WTC11 (cell line): ENCODE data around the gene PNO1. TPM values are rescaled to one million over a fixed set of nuclear protein-coding genes. Genes with fewer than 3 reads are reported as not detected.

Experiments
- ATAC-seq: fragments of 200-7000 bp; cut with Tn5 transposase; 2 replicates; pipeline ENCODE4 v1.10.0; 2021; ENCODE audit warnings: mild to moderate bottlenecking, moderate library complexity
- CTCF ChIA-PET: fragments of 300-600 bp; sonication (Branson Sonifier 250); formaldehyde crosslinking; loops from one replicate; lab custom pipeline; 2021; ENCODE audit warnings: antibody characterized with exemption; lab: Charles Lee
- POLR2A ChIA-PET: fragments of 350-600 bp; sonication (Branson Sonifier 250); formaldehyde crosslinking; loops from one replicate; lab custom pipeline; 2021; ENCODE audit warnings: antibody characterized with exemption; lab: Charles Lee
- DNase-seq: peaks from one replicate; pipeline ENCODE4 v3.0.0; 2021; ENCODE audit warnings: low spot score
- H3K27ac Mint-ChIP-seq: 2 replicates; pipeline ENCODE4 v1.8.0; 2021; ENCODE audit warnings: mixed read lengths
- H3K27me3 Mint-ChIP-seq: 2 replicates; pipeline ENCODE4 v1.8.0; 2021; ENCODE audit warnings: low read depth, mild to moderate bottlenecking, moderate library complexity, mixed read lengths
- H3K36me3 Mint-ChIP-seq: 2 replicates; pipeline ENCODE4 v1.8.0; 2021; ENCODE audit warnings: mixed read lengths
- H3K4me1 Mint-ChIP-seq: 2 replicates; pipeline ENCODE4 v1.8.0; 2022; ENCODE audit warnings: mixed read lengths
- H3K4me3 Mint-ChIP-seq: 2 replicates; pipeline ENCODE4 v1.8.0; 2021; ENCODE audit warnings: mild to moderate bottlenecking, moderate library complexity, mixed read lengths
- H3K9me3 Mint-ChIP-seq: 2 replicates; pipeline ENCODE4 v1.8.0; 2021; ENCODE audit warnings: mixed read lengths
- ATF1 ChIP-seq: sonication (generic); formaldehyde crosslinking; IDR thresholded peaks from 2 replicates; pipeline ENCODE4 v1.8.1; 2023; ENCODE audit warnings: mild to moderate bottlenecking, moderate library complexity, missing genetic modification reagents
- ATF6 ChIP-seq: sonication (generic); formaldehyde crosslinking; IDR thresholded peaks from 2 replicates; pipeline ENCODE4 v1.8.1; 2023; ENCODE audit warnings: mild to moderate bottlenecking, missing genetic modification reagents
- E2F5 ChIP-seq: sonication (generic); formaldehyde crosslinking; IDR thresholded peaks from 2 replicates; pipeline ENCODE4 v1.8.1; 2022; ENCODE audit warnings: mild to moderate bottlenecking, moderate library complexity, missing genetic modification reagents
- ERG ChIP-seq: fragments of 250-450 bp; sonication (Bioruptor Pico); IDR thresholded peaks from 2 replicates; pipeline ENCODE4 v1.8.0; 2021; ENCODE audit warnings: mild to moderate bottlenecking
- JAZF1 ChIP-seq: fragments of 250-450 bp; sonication (Bioruptor Pico); IDR thresholded peaks from 2 replicates; pipeline ENCODE4 v1.9.0; 2021; ENCODE audit warnings: moderate library complexity, mild to moderate bottlenecking, inconsistent platforms
- KAT7 ChIP-seq: sonication (generic); formaldehyde crosslinking; IDR thresholded peaks from 2 replicates; pipeline ENCODE4 v1.8.1; 2023; ENCODE audit warnings: missing genetic modification reagents, mild to moderate bottlenecking, borderline replicate concordance
- NR2C2 ChIP-seq: sonication (generic); formaldehyde crosslinking; IDR thresholded peaks from 2 replicates; pipeline ENCODE4 v1.8.0; 2022; ENCODE audit warnings: mild to moderate bottlenecking, missing genetic modification reagents
- TP53 ChIP-seq: sonication (generic); formaldehyde crosslinking; IDR thresholded peaks from 2 replicates; pipeline ENCODE4 v1.8.1; 2023; ENCODE audit warnings: mild to moderate bottlenecking, missing genetic modification reagents
- ZNF232 ChIP-seq: sonication (generic); formaldehyde crosslinking; IDR thresholded peaks from 2 replicates; pipeline ENCODE4 v1.8.0; 2022; ENCODE audit warnings: mild to moderate bottlenecking, missing genetic modification reagents
- ZNF263 ChIP-seq: sonication (generic); formaldehyde crosslinking; IDR thresholded peaks from 2 replicates; pipeline ENCODE4 v1.8.1; 2022; ENCODE audit warnings: low read depth, mild to moderate bottlenecking, moderate library complexity, missing genetic modification reagents
- ZNF281 ChIP-seq: sonication (generic); formaldehyde crosslinking; IDR thresholded peaks from 2 replicates; pipeline ENCODE4 v1.8.0; 2023; ENCODE audit warnings: mild to moderate bottlenecking, missing genetic modification reagents
- ZNF396 ChIP-seq: fragments of 250-450 bp; sonication (Bioruptor Pico); IDR thresholded peaks from 2 replicates; pipeline ENCODE4 v1.8.0; 2021; ENCODE audit warnings: mild to moderate bottlenecking, moderate library complexity, borderline replicate concordance
- ZNF423 ChIP-seq: fragments of 250-450 bp; sonication (Bioruptor Pico); IDR thresholded peaks from 2 replicates; pipeline ENCODE4 v2.1.2; 2022; ENCODE audit warnings: mild to moderate bottlenecking, moderate library complexity
- ZNF671 ChIP-seq: fragments of 250-450 bp; sonication (Bioruptor Pico); IDR thresholded peaks from 2 replicates; pipeline ENCODE4 v1.8.0; 2021; ENCODE audit warnings: mild to moderate bottlenecking
- total RNA-seq: library from RNA; stranded (reverse); gene quantifications from 3 replicates; pipeline ENCODE4 v1.2.3, GENCODE V29; 2021
- TF ChIP-seq, protein P1 (sequence below): sonication (generic); formaldehyde crosslinking; conservative IDR thresholded peaks from 2 replicates; pipeline ENCODE4 v1.8.1; 2022; ENCODE audit warnings: mild to moderate bottlenecking, missing genetic modification reagents
- TF ChIP-seq, protein P2 (sequence below): sonication (generic); formaldehyde crosslinking; IDR thresholded peaks from 2 replicates; pipeline ENCODE4 v1.8.0; 2022; ENCODE audit warnings: mild to moderate bottlenecking, missing genetic modification reagents
- TF ChIP-seq, protein P3 (sequence below): fragments of 250-450 bp; sonication (Bioruptor Pico); IDR thresholded peaks from 2 replicates; pipeline ENCODE4 v1.9.0; 2021; ENCODE audit warnings: mild to moderate bottlenecking
- TF ChIP-seq, protein P4 (sequence below): sonication (generic); formaldehyde crosslinking; IDR thresholded peaks from 2 replicates; pipeline ENCODE4 v1.8.1; 2022; ENCODE audit warnings: mild to moderate bottlenecking, missing genetic modification reagents, moderate library complexity, borderline replicate concordance
- TF ChIP-seq, protein P5 (sequence below): fragments of 250-450 bp; sonication (Bioruptor Pico); IDR thresholded peaks from 2 replicates; pipeline ENCODE4 v1.9.0; 2021; ENCODE audit warnings: mild to moderate bottlenecking
- TF ChIP-seq, protein P6 (sequence below): fragments of 250-450 bp; sonication (Bioruptor Pico); IDR thresholded peaks from 2 replicates; pipeline ENCODE4 v2.1.2; 2022; ENCODE audit warnings: mild to moderate bottlenecking, moderate library complexity

The PNO1 gene
- total RNA-seq, 1 experiment from 2014 or later: 24.0 TPM

GRCh38 chr2:68217729-68218128 is 60.0 kb downstream of the PNO1 start (continued):
- TF ChIP-seq, protein P1, sequence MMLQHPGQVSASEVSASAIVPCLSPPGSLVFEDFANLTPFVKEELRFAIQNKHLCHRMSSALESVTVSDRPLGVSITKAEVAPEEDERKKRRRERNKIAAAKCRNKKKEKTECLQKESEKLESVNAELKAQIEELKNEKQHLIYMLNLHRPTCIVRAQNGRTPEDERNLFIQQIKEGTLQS (CRISPR knock-in tag): no peak
- no peak for TF ChIP-seq ZNF396 (CRISPR knock-in tag)
- TF ChIP-seq, protein P2, sequence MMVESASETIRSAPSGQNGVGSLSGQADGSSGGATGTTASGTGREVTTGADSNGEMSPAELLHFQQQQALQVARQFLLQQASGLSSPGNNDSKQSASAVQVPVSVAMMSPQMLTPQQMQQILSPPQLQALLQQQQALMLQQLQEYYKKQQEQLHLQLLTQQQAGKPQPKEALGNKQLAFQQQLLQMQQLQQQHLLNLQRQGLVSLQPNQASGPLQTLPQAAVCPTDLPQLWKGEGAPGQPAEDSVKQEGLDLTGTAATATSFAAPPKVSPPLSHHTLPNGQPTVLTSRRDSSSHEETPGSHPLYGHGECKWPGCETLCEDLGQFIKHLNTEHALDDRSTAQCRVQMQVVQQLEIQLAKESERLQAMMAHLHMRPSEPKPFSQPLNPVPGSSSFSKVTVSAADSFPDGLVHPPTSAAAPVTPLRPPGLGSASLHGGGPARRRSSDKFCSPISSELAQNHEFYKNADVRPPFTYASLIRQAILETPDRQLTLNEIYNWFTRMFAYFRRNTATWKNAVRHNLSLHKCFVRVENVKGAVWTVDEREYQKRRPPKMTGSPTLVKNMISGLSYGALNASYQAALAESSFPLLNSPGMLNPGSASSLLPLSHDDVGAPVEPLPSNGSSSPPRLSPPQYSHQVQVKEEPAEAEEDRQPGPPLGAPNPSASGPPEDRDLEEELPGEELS (CRISPR knock-in tag): no peak
- no peak for TF ChIP-seq TP53 (CRISPR knock-in tag)
- no peak for TF ChIP-seq ZNF232 (CRISPR knock-in tag)
- TF ChIP-seq, all 79 proteins: peak for 0

DNA sequence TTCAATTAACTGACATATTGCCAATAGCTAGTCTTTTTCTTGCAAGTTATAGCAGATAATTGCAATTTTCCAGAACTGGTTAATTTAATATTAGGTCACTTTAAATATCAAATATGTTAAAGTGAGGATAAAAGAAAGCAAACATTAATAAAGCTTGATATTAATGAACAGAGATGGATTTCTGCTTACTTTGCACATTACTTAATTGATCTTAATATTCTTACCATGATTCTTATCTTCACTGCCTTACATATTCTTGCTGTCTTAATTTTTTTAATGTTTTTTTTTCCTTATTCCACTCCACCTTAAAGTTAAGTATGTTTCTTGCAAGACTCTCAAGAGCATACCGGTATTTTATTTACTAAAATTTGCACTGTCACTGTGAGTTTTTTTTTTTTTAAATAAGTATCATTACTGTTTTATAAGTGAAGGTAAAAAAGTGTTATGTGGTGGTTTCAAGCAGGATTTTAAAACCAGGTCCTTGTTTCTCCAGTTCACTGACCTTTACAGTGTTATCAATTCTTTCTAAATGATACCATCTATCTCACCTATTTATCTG is 60.7 kb downstream of the PNO1 start:
- peaks cover 42% of the 10 kb centered on the region for H3K4me1 Mint-ChIP-seq
- H3K9me3 Mint-ChIP-seq: no peaks in the 10 kb centered on the region
- no peaks in the 10 kb centered on the region for H3K36me3 Mint-ChIP-seq
- no peak for ATAC-seq
- no peaks in the 10 kb centered on the region for H3K27me3 Mint-ChIP-seq
- peak overlapping the region; percentile 18; the same call in 1 of the 2 replicates for H3K27ac Mint-ChIP-seq
- TF ChIP-seq ATF6 (CRISPR knock-in tag) (no peak), KAT7 (CRISPR knock-in tag) (no peak), JAZF1 (CRISPR knock-in tag) (no peak), ZNF281 (CRISPR knock-in tag) (no peak), ZNF671 (CRISPR knock-in tag) (no peak), E2F5 (CRISPR knock-in tag) (no peak), ERG (CRISPR knock-in tag) (no peak), ZNF423 (CRISPR knock-in tag) (no peak), ZNF263 (CRISPR knock-in tag) (no peak), ATF1 (CRISPR knock-in tag) (no peak), NR2C2 (CRISPR knock-in tag) (no peak)
- TF ChIP-seq, protein P3, sequence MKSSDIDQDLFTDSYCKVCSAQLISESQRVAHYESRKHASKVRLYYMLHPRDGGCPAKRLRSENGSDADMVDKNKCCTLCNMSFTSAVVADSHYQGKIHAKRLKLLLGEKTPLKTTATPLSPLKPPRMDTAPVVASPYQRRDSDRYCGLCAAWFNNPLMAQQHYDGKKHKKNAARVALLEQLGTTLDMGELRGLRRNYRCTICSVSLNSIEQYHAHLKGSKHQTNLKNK: no peak
- TF ChIP-seq, protein P4, sequence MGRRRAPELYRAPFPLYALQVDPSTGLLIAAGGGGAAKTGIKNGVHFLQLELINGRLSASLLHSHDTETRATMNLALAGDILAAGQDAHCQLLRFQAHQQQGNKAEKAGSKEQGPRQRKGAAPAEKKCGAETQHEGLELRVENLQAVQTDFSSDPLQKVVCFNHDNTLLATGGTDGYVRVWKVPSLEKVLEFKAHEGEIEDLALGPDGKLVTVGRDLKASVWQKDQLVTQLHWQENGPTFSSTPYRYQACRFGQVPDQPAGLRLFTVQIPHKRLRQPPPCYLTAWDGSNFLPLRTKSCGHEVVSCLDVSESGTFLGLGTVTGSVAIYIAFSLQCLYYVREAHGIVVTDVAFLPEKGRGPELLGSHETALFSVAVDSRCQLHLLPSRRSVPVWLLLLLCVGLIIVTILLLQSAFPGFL (CRISPR knock-in tag): no peak
- TF ChIP-seq, protein P5, sequence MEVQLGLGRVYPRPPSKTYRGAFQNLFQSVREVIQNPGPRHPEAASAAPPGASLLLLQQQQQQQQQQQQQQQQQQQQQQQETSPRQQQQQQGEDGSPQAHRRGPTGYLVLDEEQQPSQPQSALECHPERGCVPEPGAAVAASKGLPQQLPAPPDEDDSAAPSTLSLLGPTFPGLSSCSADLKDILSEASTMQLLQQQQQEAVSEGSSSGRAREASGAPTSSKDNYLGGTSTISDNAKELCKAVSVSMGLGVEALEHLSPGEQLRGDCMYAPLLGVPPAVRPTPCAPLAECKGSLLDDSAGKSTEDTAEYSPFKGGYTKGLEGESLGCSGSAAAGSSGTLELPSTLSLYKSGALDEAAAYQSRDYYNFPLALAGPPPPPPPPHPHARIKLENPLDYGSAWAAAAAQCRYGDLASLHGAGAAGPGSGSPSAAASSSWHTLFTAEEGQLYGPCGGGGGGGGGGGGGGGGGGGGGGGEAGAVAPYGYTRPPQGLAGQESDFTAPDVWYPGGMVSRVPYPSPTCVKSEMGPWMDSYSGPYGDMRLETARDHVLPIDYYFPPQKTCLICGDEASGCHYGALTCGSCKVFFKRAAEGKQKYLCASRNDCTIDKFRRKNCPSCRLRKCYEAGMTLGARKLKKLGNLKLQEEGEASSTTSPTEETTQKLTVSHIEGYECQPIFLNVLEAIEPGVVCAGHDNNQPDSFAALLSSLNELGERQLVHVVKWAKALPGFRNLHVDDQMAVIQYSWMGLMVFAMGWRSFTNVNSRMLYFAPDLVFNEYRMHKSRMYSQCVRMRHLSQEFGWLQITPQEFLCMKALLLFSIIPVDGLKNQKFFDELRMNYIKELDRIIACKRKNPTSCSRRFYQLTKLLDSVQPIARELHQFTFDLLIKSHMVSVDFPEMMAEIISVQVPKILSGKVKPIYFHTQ (CRISPR knock-in tag): no peak
- TF ChIP-seq, protein P6, sequence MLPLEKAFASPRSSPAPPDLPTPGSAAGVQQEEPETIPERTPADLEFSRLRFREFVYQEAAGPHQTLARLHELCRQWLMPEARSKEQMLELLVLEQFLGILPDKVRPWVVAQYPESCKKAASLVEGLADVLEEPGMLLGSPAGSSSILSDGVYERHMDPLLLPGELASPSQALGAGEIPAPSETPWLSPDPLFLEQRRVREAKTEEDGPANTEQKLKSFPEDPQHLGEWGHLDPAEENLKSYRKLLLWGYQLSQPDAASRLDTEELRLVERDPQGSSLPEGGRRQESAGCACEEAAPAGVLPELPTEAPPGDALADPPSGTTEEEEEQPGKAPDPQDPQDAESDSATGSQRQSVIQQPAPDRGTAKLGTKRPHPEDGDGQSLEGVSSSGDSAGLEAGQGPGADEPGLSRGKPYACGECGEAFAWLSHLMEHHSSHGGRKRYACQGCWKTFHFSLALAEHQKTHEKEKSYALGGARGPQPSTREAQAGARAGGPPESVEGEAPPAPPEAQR (CRISPR knock-in tag): no peak
- ChIA-PET POLR2A (no interaction called here), CTCF (interaction anchor here (0.5 kb wide), 1 partner anchor 107 kb away, joined by 3 read pairs; no protein-coding TSS in a partner anchor)
- no peak overlapping the region for H3K4me3 Mint-ChIP-seq
- DNase-seq: no peak
